Measurements from ENCODE around the gene TMEM63B.

TMEM63B gene

DNA sequence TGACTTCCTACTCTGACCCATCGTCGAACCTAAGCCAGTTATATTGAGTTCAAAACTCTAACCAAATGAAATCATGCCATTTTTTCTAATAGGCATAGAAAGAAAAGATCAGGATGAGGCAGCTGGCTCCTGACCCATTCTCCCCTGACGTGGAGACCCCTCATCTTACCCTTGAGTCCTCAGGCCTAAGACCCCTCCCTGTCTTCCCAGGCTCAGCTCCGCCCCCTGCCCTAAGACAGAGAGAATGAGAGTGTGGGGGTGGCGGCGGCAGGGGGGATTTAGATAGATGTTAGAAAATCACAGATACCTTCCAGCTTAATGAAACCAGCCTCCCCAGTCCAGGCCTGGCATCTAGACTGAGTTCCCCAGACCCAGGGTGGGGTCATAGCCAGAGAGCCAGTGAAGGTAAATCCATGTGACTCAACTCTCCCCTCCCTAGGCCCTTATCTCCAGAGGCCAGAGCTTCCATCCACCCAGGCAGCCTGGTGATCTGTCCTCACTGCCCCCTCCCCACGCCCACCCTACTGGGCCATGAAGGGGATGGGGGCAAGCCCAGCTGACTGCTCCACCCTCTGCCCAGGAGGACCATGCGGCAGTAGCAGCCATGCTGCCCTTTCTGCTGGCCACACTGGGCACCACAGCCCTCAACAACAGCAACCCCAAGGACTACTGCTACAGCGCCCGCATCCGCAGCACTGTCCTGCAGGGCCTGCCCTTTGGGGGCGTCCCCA lies 6.8 kb downstream of the TMEM63B start:
- TF ChIP-seq CTCF (conservative IDR thresholded peaks at IDR 0.05; ENCODE audit: control insufficient read depth, insufficient read depth, low read depth, low read length), result no peak
- H3K4me3 ChIP-seq (ENCODE audit: control insufficient read depth, low read depth, low read length), result no peak overlapping the region
- no peak for DNase-seq (ENCODE audit: low read depth)

DNA sequence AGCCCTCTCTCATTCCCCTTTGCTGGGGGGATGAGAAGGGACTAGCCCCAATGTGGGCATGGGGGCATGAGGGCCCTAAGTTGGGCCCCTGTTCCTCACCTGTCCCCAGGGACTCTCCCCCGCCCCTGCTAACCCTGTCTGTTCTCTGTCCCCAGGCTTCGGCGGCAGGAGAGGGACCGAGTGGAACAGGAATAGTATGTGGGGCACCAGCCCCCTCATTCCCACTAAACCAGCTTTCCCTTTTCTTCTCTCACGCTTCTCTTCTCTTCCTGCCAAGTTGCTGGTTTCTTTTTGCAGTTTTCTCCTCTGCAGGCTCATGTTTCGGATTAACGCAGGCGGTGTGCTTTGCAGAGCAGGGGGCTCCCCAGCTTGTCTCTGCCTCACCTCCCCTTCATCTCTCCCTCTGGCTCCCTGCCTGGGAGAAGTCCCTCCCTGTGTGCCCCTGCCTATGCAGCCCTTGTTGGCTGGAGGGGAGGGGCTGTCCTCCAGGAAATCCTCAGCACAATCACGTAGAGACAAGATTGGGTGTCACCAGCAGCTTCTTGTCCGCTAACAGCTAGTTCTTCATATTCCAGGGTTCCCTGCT lies 7.9 kb downstream of the TMEM63B start:
- DNase-seq (ENCODE audit: low read depth), result no peak
- H3K4me3 ChIP-seq (ENCODE audit: control insufficient read depth, low read depth, low read length), result no peak overlapping the region
- no peak for TF ChIP-seq CTCF (conservative IDR thresholded peaks at IDR 0.05; ENCODE audit: control insufficient read depth, insufficient read depth, low read depth, low read length)

DNA sequence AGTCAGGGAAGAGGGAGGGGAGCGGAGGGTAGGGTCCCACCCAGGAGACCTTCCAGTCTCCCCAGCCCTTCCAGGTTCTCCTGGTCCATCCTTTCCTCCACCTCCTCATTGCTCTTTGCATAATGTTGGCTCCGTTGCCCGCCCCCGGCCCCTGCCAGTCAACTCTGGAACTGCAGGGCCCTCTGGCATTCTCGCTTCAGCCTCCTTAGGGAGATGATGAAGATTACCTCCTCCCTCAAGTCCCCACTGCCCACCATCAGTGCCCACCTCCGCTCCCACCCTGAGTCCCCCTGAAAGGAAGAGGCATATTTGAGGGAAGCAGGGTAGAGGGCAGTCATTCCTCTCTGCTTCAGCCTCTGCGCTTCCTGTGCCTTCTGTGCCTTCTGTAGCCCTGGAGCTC lies 8.5 kb downstream of the TMEM63B start:
- no peak for TF ChIP-seq CTCF (conservative IDR thresholded peaks at IDR 0.05; ENCODE audit: control insufficient read depth, insufficient read depth, low read depth, low read length)
- DNase-seq (ENCODE audit: low read depth), result no peak
- no peak overlapping the region for H3K4me3 ChIP-seq (ENCODE audit: control insufficient read depth, low read depth, low read length)

GRCh38 chr6:44138717-44139350 lies 11.5 kb downstream of the TMEM63B start:
- H3K4me3 ChIP-seq (ENCODE audit: control insufficient read depth, low read depth, low read length), result no peak overlapping the region
- DNase-seq (ENCODE audit: low read depth), result no peak
- no peak for TF ChIP-seq CTCF (conservative IDR thresholded peaks at IDR 0.05; ENCODE audit: control insufficient read depth, insufficient read depth, low read depth, low read length)

GRCh38 chr6:44139351-44139743 lies 12.0 kb downstream of the TMEM63B start:
- no peak for DNase-seq (ENCODE audit: low read depth)
- no peak overlapping the region for H3K4me3 ChIP-seq (ENCODE audit: control insufficient read depth, low read depth, low read length)
- TF ChIP-seq CTCF (conservative IDR thresholded peaks at IDR 0.05; ENCODE audit: control insufficient read depth, insufficient read depth, low read depth, low read length), result no peak

- no peak for DNase-seq (ENCODE audit: low read depth)
- no peak for TF ChIP-seq CTCF (conservative IDR thresholded peaks at IDR 0.05; ENCODE audit: control insufficient read depth, insufficient read depth, low read depth, low read length)
- H3K4me3 ChIP-seq (ENCODE audit: control insufficient read depth, low read depth, low read length), result no peak overlapping the region
Measured at GRCh38 chr6:44142835-44143234, 15.5 kb downstream of the TMEM63B start.
